Mesendoderm (in vitro differentiated cells): ENCODE data around the gene DAB2IP.

Source experiments
- DNase-seq: peaks from one replicate; pipeline ENCODE4 v3.0.0; 2013
- H2AK5ac ChIP-seq: 2 replicates; pipeline ENCODE4 v1.6.1; 2013; ENCODE audit warnings: low read length, inconsistent platforms
- H2BK120ac ChIP-seq: 2 replicates; pipeline ENCODE4 v1.6.1; 2013; ENCODE audit warnings: low read depth, mild to moderate bottlenecking, low read length, moderate library complexity, mixed read lengths
- H2BK15ac ChIP-seq: replicated peaks from 2 replicates; pipeline ENCODE4 v1.6.1; 2013; ENCODE audit warnings: low read depth, mild to moderate bottlenecking, moderate library complexity
- H2BK5ac ChIP-seq: 2 replicates; pipeline ENCODE4 v1.6.1; 2013; ENCODE audit warnings: low read length, inconsistent platforms
- H3K18ac ChIP-seq: 2 replicates; pipeline ENCODE4 v1.6.1; 2013; ENCODE audit warnings: mild to moderate bottlenecking, low read length, mixed read lengths
- H3K23ac ChIP-seq: one replicate; pipeline ENCODE4 v1.6.1; 2013; ENCODE audit warnings: low read length
- H3K27ac ChIP-seq: 2 replicates; pipeline ENCODE4 v1.5.1; 2013; ENCODE audit warnings: low read depth, mild to moderate bottlenecking, inconsistent platforms, low read length, moderate library complexity
- H3K27me3 ChIP-seq: 2 replicates; pipeline ENCODE4 v1.6.1; 2013; ENCODE audit warnings: low read length, control low read depth, mild to moderate bottlenecking, inconsistent platforms; ENCODE audit not compliant: insufficient read depth, poor library complexity
- H3K36me3 ChIP-seq: 2 replicates; pipeline ENCODE4 v1.6.1; 2013; ENCODE audit warnings: low read length, inconsistent platforms; ENCODE audit not compliant: control insufficient read depth, insufficient read depth
- H3K4ac ChIP-seq: one replicate; pipeline ENCODE4 v1.6.1; 2013; ENCODE audit warnings: low read depth, mild to moderate bottlenecking, low read length, moderate library complexity
- H3K4me1 ChIP-seq: 2 replicates; pipeline ENCODE4 v1.6.1; 2013; ENCODE audit warnings: low read depth, low read length, inconsistent platforms; ENCODE audit not compliant: control insufficient read depth
- H3K4me2 ChIP-seq: 2 replicates; pipeline ENCODE4 v1.6.1; 2013; ENCODE audit warnings: low read length
- H3K4me3 ChIP-seq: 2 replicates; pipeline ENCODE4 v1.5.1; 2013; ENCODE audit warnings: mild to moderate bottlenecking, low read length
- H3K56ac ChIP-seq: one replicate; pipeline ENCODE4 v1.6.1; 2013; ENCODE audit warnings: low read length
- H3K79me1 ChIP-seq: 2 replicates; pipeline ENCODE4 v1.6.1; 2013; ENCODE audit warnings: low read length, inconsistent platforms
- H3K79me2 ChIP-seq: 2 replicates; pipeline ENCODE4 v1.6.1; 2013; ENCODE audit warnings: mild to moderate bottlenecking, low read length; ENCODE audit not compliant: control insufficient read depth, insufficient read depth
- H3K9ac ChIP-seq: 2 replicates; pipeline ENCODE4 v1.6.1; 2013; ENCODE audit warnings: low read length, inconsistent platforms
- H4K5ac ChIP-seq: one replicate; pipeline ENCODE4 v1.6.1; 2013; ENCODE audit warnings: low read length
- H4K8ac ChIP-seq: one replicate; pipeline ENCODE4 v1.6.1; 2013; ENCODE audit warnings: low read depth, mild to moderate bottlenecking, control low read depth, low read length, moderate library complexity
- WGBS: extraction: QIAGEN DNeasy Blood & Tissue Kit; methylation state at CpG from one replicate; pipeline ENCODE4 v1.1.7; 2013; ENCODE audit warnings: low lambda C conversion rate, missing lambda C conversion rate; ENCODE audit not compliant: insufficient coverage; ENCODE audit errors: extremely low coverage; 5-methylcytosine and 5-hydroxymethylcytosine counted together

The DAB2IP gene

GRCh38 chr9:121655231-121655755, 3.9 kb downstream of the DAB2IP start:
- no CpG with 5 or more reads among the region's 3 CpGs for WGBS
- Histone ChIP-seq H3K27me3 (no peaks in the 10 kb centered on the region), H2AK5ac (no peak overlapping the region), H3K4ac (no peak overlapping the region), H3K36me3 (no peaks in the 10 kb centered on the region), H3K79me2 (peaks cover 62% of the 10 kb centered on the region), H3K18ac (no peak overlapping the region), H3K79me1 (peaks cover 46% of the 10 kb centered on the region), H3K4me2 (no peak overlapping the region), H4K8ac (no peak overlapping the region), H3K4me3 (no peak overlapping the region), H3K23ac (no peak overlapping the region), H2BK5ac (no peak overlapping the region), H3K9ac (no peak overlapping the region), H3K56ac (no peak overlapping the region), H2BK120ac (no peak overlapping the region), H3K4me1 (peaks cover 10% of the 10 kb centered on the region), H2BK15ac (no peak overlapping the region), H4K5ac (no peak overlapping the region), H3K27ac (no peak overlapping the region)
- no peak for DNase-seq

GRCh38 chr9:121656941-121657470, 5.6 kb downstream of the DAB2IP start:
- H2AK5ac ChIP-seq, result no peak overlapping the region
- H3K4me3 ChIP-seq, result no peak overlapping the region
- DNase-seq, result no peak
- WGBS, result no CpG with 5 or more reads among the region's 5 CpGs
- H3K27ac ChIP-seq, result no peak overlapping the region
- H4K5ac ChIP-seq, result no peak overlapping the region
- no peak overlapping the region for H2BK120ac ChIP-seq
- H3K79me1 ChIP-seq, result peaks cover 49% of the 10 kb centered on the region
- H3K4me2 ChIP-seq, result no peak overlapping the region
- no peak overlapping the region for H3K9ac ChIP-seq
- H3K56ac ChIP-seq, result no peak overlapping the region
- H3K4me1 ChIP-seq, result peaks cover 6% of the 10 kb centered on the region
- H3K79me2 ChIP-seq, result peaks cover 62% of the 10 kb centered on the region
- no peaks in the 10 kb centered on the region for H3K27me3 ChIP-seq
- H3K18ac ChIP-seq, result no peak overlapping the region
- no peak overlapping the region for H3K4ac ChIP-seq
- H3K36me3 ChIP-seq, result no peaks in the 10 kb centered on the region
- no peak overlapping the region for H3K23ac ChIP-seq
- H2BK15ac ChIP-seq, result no peak overlapping the region
- H2BK5ac ChIP-seq, result no peak overlapping the region
- H4K8ac ChIP-seq, result no peak overlapping the region

GRCh38 chr9:121658166-121658565, 6.7 kb downstream of the DAB2IP start:
- H3K27ac ChIP-seq, result no peak overlapping the region
- no CpG with 5 or more reads among the region's 12 CpGs for WGBS
- H3K4me2 ChIP-seq, result no peak overlapping the region

DNA sequence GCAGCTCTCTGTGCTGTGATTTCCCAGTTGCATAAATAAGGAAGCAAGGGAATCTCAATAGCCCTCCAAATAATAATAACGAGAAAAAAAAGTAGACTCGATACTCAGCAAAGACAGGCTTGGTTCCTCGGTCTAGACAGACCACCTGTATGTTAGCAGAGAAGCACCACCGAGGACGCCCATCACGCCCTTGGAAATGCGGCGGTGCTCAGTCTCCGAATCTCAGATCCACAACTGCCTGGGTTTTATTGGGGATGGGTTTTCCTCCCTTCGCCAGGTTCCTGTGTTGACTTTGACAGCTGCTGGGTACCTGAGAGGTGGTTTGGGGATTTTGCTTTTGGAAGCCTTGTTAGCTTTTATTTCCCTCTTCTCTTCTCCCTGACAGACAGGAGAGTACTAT, 7.2 kb downstream of the DAB2IP start:
- H2AK5ac ChIP-seq, result no peak overlapping the region
- no peak overlapping the region for H2BK5ac ChIP-seq
- no peak overlapping the region for H3K4me2 ChIP-seq
- H2BK120ac ChIP-seq, result no peak overlapping the region
- H3K27me3 ChIP-seq, result no peaks in the 10 kb centered on the region
- H3K56ac ChIP-seq, result no peak overlapping the region
- no peak overlapping the region for H4K8ac ChIP-seq
- no peak overlapping the region for H3K9ac ChIP-seq
- H3K79me2 ChIP-seq, result peaks cover 46% of the 10 kb centered on the region
- H3K4ac ChIP-seq, result no peak overlapping the region
- no CpG with 5 or more reads among the region's 10 CpGs for WGBS
- H4K5ac ChIP-seq, result no peak overlapping the region
- no peak overlapping the region for H2BK15ac ChIP-seq
- no peak overlapping the region for H3K18ac ChIP-seq
- peaks cover 42% of the 10 kb centered on the region for H3K79me1 ChIP-seq
- no peak overlapping the region for H3K27ac ChIP-seq
- no peak overlapping the region for H3K4me3 ChIP-seq
- H3K23ac ChIP-seq, result no peak overlapping the region
- DNase-seq, result no peak
- H3K4me1 ChIP-seq, result peaks cover 12% of the 10 kb centered on the region
- H3K36me3 ChIP-seq, result no peaks in the 10 kb centered on the region

More at GRCh38 chr9:121658166-121658565, 6.7 kb downstream of the DAB2IP start:
- no peaks in the 10 kb centered on the region for H3K27me3 ChIP-seq
- no peaks in the 10 kb centered on the region for H3K36me3 ChIP-seq
- H3K79me2 ChIP-seq, result peaks cover 50% of the 10 kb centered on the region
- no peak overlapping the region for H2BK120ac ChIP-seq
- H3K9ac ChIP-seq, result no peak overlapping the region
- no peak overlapping the region for H2BK5ac ChIP-seq
- no peak overlapping the region for H3K4ac ChIP-seq
- no peak overlapping the region for H3K56ac ChIP-seq
- no peak overlapping the region for H4K5ac ChIP-seq
- peaks cover 44% of the 10 kb centered on the region for H3K79me1 ChIP-seq
- H4K8ac ChIP-seq, result no peak overlapping the region
- H3K18ac ChIP-seq, result no peak overlapping the region
- no peak overlapping the region for H3K4me3 ChIP-seq
- DNase-seq, result no peak
- H2AK5ac ChIP-seq, result no peak overlapping the region
- no peak overlapping the region for H3K23ac ChIP-seq
- peaks cover 10% of the 10 kb centered on the region for H3K4me1 ChIP-seq
- no peak overlapping the region for H2BK15ac ChIP-seq

DNA sequence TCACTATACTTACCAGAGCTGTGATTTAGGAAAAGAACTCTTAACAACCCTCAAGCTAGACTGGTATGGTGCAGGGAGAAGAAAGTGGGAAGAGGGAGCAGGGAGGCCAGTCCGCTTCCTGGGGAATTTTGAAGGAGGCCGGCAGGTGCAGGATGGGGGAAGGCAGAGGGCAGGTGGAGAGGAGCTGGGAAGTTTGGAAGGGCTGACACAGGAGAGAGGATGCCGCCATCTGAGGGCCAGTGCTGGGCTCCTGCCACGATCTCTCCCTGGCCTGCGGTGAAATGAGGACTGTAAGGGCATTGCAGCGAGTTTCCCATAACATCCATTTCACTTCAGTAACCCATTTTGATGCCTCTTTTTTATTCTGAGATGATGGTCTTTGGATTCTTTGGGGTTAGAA, 8.9 kb downstream of the DAB2IP start:
- Histone ChIP-seq H3K27ac (no peak overlapping the region), H3K79me2 (peaks cover 30% of the 10 kb centered on the region), H2BK15ac (no peak overlapping the region), H3K4me1 (peaks cover 13% of the 10 kb centered on the region), H2AK5ac (no peak overlapping the region), H3K36me3 (no peaks in the 10 kb centered on the region), H3K18ac (no peak overlapping the region), H3K56ac (no peak overlapping the region), H3K27me3 (no peaks in the 10 kb centered on the region), H3K4ac (no peak overlapping the region), H2BK5ac (no peak overlapping the region), H4K5ac (no peak overlapping the region), H3K4me3 (no peak overlapping the region), H3K9ac (no peak overlapping the region), H4K8ac (no peak overlapping the region), H3K23ac (no peak overlapping the region), H3K4me2 (no peak overlapping the region), H2BK120ac (no peak overlapping the region), H3K79me1 (peaks cover 31% of the 10 kb centered on the region)
- no CpG with 5 or more reads among the region's 6 CpGs for WGBS
- no peak for DNase-seq

DNA sequence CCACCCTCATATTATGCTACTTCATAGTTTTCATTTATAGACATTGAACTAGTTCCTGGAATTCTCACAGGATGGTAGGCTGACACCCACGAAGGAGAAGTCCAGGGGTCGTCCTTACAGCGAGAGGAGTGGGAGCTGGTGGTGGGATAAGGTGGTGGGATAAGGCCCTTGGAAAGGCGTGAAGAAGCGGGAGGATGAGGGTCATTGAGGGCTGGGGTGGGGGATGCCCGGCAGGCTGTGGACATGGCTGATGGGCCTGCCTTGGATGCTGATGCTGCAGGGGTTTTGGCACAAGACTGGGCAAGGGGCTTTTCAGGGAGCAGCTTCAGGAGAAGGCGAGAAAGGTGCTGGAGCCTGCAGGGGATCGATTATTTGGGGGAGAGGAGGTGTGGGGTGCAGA, 9.4 kb downstream of the DAB2IP start:
- H3K27ac ChIP-seq, result no peak overlapping the region
- no peak overlapping the region for H3K23ac ChIP-seq
- no peak for DNase-seq
- H3K79me1 ChIP-seq, result peaks cover 28% of the 10 kb centered on the region
- no peaks in the 10 kb centered on the region for H3K27me3 ChIP-seq
- peaks cover 13% of the 10 kb centered on the region for H3K4me1 ChIP-seq
- H2BK120ac ChIP-seq, result no peak overlapping the region
- WGBS, result no CpG with 5 or more reads among the region's 8 CpGs
- no peak overlapping the region for H3K4ac ChIP-seq
- peaks cover 27% of the 10 kb centered on the region for H3K79me2 ChIP-seq
- no peak overlapping the region for H3K4me2 ChIP-seq
- H3K9ac ChIP-seq, result no peak overlapping the region
- no peak overlapping the region for H3K4me3 ChIP-seq
- no peak overlapping the region for H3K56ac ChIP-seq
- H4K8ac ChIP-seq, result no peak overlapping the region
- H3K36me3 ChIP-seq, result no peaks in the 10 kb centered on the region
- H2BK15ac ChIP-seq, result no peak overlapping the region
- H2AK5ac ChIP-seq, result no peak overlapping the region
- no peak overlapping the region for H2BK5ac ChIP-seq
- no peak overlapping the region for H4K5ac ChIP-seq
- H3K18ac ChIP-seq, result no peak overlapping the region
